WTC11 (cell line): ENCODE measurements around the gene CBX1. TPM values are rescaled to one million over a fixed set of nuclear protein-coding genes. Genes with fewer than 3 reads are reported as not detected.

Source experiments
- ETV6 ChIP-seq: sonication (generic); formaldehyde crosslinking; IDR thresholded peaks from 2 replicates; pipeline ENCODE4 v1.8.1; 2022; ENCODE audit warnings: mild to moderate bottlenecking, missing genetic modification reagents
- FOXJ3 ChIP-seq: sonication (generic); formaldehyde crosslinking; IDR thresholded peaks from 2 replicates; pipeline ENCODE4 v1.9.0; 2021; ENCODE audit warnings: missing genetic modification reagents, mild to moderate bottlenecking, borderline replicate concordance
- GRHL2 ChIP-seq: fragments of 250-450 bp; sonication (Bioruptor Pico); IDR thresholded peaks from 2 replicates; pipeline ENCODE4 v1.8.0; 2022; ENCODE audit warnings: mild to moderate bottlenecking, moderate library complexity; ENCODE audit not compliant: insufficient replicate concordance, severe bottlenecking
- GTF2I ChIP-seq: fragments of 250-450 bp; sonication (Bioruptor Pico); conservative IDR thresholded peaks from 2 replicates; pipeline ENCODE4 v1.4.0; 2021; ENCODE audit warnings: mild to moderate bottlenecking
- HMGA2 ChIP-seq: fragments of 250-450 bp; sonication (Bioruptor Pico); IDR thresholded peaks from 2 replicates; pipeline ENCODE4 v1.4.0; 2021; ENCODE audit warnings: mild to moderate bottlenecking, moderate library complexity
- JUN ChIP-seq: sonication (generic); formaldehyde crosslinking; IDR thresholded peaks from 2 replicates; pipeline ENCODE4 v1.8.0; 2023; ENCODE audit warnings: mild to moderate bottlenecking, missing genetic modification reagents
- MYBL2 ChIP-seq: sonication (generic); formaldehyde crosslinking; IDR thresholded peaks from 2 replicates; pipeline ENCODE4 v1.8.1; 2023; ENCODE audit warnings: mild to moderate bottlenecking, moderate library complexity, missing genetic modification reagents
- NFYB ChIP-seq: sonication (generic); formaldehyde crosslinking; conservative IDR thresholded peaks from 2 replicates; pipeline ENCODE4 v1.8.0; 2022; ENCODE audit warnings: low read depth, missing genetic modification reagents
- NR2C2 ChIP-seq: sonication (generic); formaldehyde crosslinking; IDR thresholded peaks from 2 replicates; pipeline ENCODE4 v1.8.0; 2022; ENCODE audit warnings: mild to moderate bottlenecking, missing genetic modification reagents
- RELA ChIP-seq: sonication (generic); formaldehyde crosslinking; IDR thresholded peaks from 2 replicates; pipeline ENCODE4 v1.8.1; 2022; ENCODE audit warnings: missing genetic modification reagents, mild to moderate bottlenecking, borderline replicate concordance
- SOX15 ChIP-seq: fragments of 250-450 bp; sonication (Bioruptor Pico); IDR thresholded peaks from 2 replicates; pipeline ENCODE4 v1.9.0; 2021; ENCODE audit warnings: mild to moderate bottlenecking
- ZNF121 ChIP-seq: sonication (generic); formaldehyde crosslinking; IDR thresholded peaks from 2 replicates; pipeline ENCODE4 v1.8.0; 2023; ENCODE audit warnings: missing genetic modification reagents
- ZNF416 ChIP-seq: fragments of 250-450 bp; sonication (Bioruptor Pico); IDR thresholded peaks from 2 replicates; pipeline ENCODE4 v1.9.0; 2021; ENCODE audit warnings: mild to moderate bottlenecking, inconsistent platforms
- ZNF423 ChIP-seq: fragments of 250-450 bp; sonication (Bioruptor Pico); IDR thresholded peaks from 2 replicates; pipeline ENCODE4 v2.1.2; 2022; ENCODE audit warnings: mild to moderate bottlenecking, moderate library complexity
- total RNA-seq: library from RNA; stranded (reverse); gene quantifications from 3 replicates; pipeline ENCODE4 v1.2.3, GENCODE V29; 2021
- TF ChIP-seq, protein P1 (sequence below): sonication (generic); formaldehyde crosslinking; IDR thresholded peaks from 2 replicates; pipeline ENCODE4 v1.8.0; 2022; ENCODE audit warnings: mild to moderate bottlenecking, missing genetic modification reagents
- TF ChIP-seq, protein P2 (sequence below): sonication (generic); formaldehyde crosslinking; IDR thresholded peaks from 2 replicates; pipeline ENCODE4 v1.8.1; 2022; ENCODE audit warnings: mild to moderate bottlenecking, missing genetic modification reagents, moderate library complexity, borderline replicate concordance
- TF ChIP-seq, protein P3 (sequence below): sonication (generic); formaldehyde crosslinking; IDR thresholded peaks from 2 replicates; pipeline ENCODE4 v1.8.0; 2023; ENCODE audit warnings: missing genetic modification reagents, mild to moderate bottlenecking, borderline replicate concordance
- TF ChIP-seq, protein P4 (sequence below): sonication (generic); formaldehyde crosslinking; conservative IDR thresholded peaks from 2 replicates; pipeline ENCODE4 v1.8.1; 2022; ENCODE audit warnings: mild to moderate bottlenecking, missing genetic modification reagents
- TF ChIP-seq, protein P5 (sequence below): sonication (generic); formaldehyde crosslinking; IDR thresholded peaks from 2 replicates; pipeline ENCODE4 v1.8.0; 2022; ENCODE audit warnings: mild to moderate bottlenecking, missing genetic modification reagents
- TF ChIP-seq, protein P6 (sequence below): fragments of 250-450 bp; sonication (Bioruptor Pico); IDR thresholded peaks from 2 replicates; pipeline ENCODE4 v1.8.0; 2021; ENCODE audit warnings: mild to moderate bottlenecking
- TF ChIP-seq, protein P7 (sequence below): sonication (generic); formaldehyde crosslinking; IDR thresholded peaks from 2 replicates; pipeline ENCODE4 v1.8.1; 2023; ENCODE audit warnings: mild to moderate bottlenecking, moderate library complexity, missing genetic modification reagents
- TF ChIP-seq, protein P8 (sequence below): sonication (generic); formaldehyde crosslinking; IDR thresholded peaks from 2 replicates; pipeline ENCODE4 v1.8.1; 2023; ENCODE audit warnings: mild to moderate bottlenecking, missing genetic modification reagents
- TF ChIP-seq, protein P9 (sequence below): sonication (generic); formaldehyde crosslinking; IDR thresholded peaks from 2 replicates; pipeline ENCODE4 v1.8.0; 2023; ENCODE audit warnings: missing genetic modification reagents

Gene CBX1
- total RNA-seq, 1 experiment from 2014 or later: 162 TPM

DNA sequence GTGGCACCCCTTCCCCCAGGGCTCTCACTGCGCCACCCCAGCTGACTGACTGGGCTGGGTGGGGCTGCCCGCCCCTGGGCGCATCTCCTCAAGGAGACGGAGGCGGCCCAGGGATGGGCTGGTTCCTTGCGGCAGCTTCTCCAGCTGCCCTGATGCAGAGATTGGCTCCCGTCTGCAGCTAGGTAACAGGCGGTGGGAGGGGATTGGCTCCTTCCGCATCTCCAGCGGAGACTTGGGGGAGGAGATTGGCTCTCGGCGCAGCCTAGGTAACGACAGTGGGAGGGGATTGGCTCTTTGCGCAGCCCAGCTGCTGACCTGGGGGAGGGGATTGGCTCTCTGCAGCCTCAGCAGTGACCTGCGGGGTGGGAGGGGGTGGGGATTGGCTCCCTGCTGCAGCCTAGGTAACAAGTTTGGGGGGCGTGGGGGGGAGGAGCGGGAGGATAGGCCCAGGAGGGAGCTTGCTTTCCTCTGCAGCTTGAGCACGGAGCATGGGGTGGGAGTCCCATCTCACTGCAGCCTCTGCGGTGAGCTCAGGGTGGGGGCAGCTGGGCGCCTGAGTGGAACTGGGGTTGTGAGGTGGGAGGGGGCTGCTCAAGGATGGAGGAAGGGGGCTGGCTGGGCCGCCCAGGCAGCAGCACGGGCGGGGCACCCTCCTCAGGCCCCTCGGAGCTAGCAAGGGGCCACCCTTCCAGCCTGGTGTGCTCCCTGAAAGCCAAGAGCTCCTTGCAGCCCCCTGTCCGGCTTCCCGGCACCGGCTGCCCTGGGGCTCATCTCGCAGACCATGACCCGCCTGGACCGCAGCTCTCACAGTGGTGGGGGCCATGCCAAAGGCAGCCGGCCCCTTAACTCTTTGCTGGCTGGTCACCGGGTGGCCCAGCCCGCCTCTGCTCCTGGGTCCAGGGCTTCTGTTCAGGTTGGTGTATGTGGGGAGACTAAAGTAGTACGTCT, 46.8 kb downstream of the CBX1 start (continued):
- TF ChIP-seq, protein P1, sequence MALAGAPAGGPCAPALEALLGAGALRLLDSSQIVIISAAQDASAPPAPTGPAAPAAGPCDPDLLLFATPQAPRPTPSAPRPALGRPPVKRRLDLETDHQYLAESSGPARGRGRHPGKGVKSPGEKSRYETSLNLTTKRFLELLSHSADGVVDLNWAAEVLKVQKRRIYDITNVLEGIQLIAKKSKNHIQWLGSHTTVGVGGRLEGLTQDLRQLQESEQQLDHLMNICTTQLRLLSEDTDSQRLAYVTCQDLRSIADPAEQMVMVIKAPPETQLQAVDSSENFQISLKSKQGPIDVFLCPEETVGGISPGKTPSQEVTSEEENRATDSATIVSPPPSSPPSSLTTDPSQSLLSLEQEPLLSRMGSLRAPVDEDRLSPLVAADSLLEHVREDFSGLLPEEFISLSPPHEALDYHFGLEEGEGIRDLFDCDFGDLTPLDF (CRISPR knock-in tag): no peak
- TF ChIP-seq ZNF121 (CRISPR knock-in tag) (no peak), HMGA2 (no peak), NFYB (CRISPR knock-in tag) (peak; percentile 84), ZNF416 (0 out of 2 replicates have a peak, but pooled peaks have one; percentile 33), SOX15 (CRISPR knock-in tag) (no peak), ETV6 (CRISPR knock-in tag) (0 out of 2 replicates have a peak, but pooled peaks have one; percentile 8), GTF2I (CRISPR knock-in tag) (no peak), NR2C2 (CRISPR knock-in tag) (no peak), ZNF423 (CRISPR knock-in tag) (peak; percentile 56; the same call in 1 of the 2 replicates), JUN (no peak), RELA (no peak), GRHL2 (CRISPR knock-in tag) (no peak), MYBL2 (CRISPR knock-in tag) (no peak), FOXJ3 (CRISPR knock-in tag) (no peak)
- TF ChIP-seq, protein P2, sequence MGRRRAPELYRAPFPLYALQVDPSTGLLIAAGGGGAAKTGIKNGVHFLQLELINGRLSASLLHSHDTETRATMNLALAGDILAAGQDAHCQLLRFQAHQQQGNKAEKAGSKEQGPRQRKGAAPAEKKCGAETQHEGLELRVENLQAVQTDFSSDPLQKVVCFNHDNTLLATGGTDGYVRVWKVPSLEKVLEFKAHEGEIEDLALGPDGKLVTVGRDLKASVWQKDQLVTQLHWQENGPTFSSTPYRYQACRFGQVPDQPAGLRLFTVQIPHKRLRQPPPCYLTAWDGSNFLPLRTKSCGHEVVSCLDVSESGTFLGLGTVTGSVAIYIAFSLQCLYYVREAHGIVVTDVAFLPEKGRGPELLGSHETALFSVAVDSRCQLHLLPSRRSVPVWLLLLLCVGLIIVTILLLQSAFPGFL: no peak
- TF ChIP-seq, protein P3, sequence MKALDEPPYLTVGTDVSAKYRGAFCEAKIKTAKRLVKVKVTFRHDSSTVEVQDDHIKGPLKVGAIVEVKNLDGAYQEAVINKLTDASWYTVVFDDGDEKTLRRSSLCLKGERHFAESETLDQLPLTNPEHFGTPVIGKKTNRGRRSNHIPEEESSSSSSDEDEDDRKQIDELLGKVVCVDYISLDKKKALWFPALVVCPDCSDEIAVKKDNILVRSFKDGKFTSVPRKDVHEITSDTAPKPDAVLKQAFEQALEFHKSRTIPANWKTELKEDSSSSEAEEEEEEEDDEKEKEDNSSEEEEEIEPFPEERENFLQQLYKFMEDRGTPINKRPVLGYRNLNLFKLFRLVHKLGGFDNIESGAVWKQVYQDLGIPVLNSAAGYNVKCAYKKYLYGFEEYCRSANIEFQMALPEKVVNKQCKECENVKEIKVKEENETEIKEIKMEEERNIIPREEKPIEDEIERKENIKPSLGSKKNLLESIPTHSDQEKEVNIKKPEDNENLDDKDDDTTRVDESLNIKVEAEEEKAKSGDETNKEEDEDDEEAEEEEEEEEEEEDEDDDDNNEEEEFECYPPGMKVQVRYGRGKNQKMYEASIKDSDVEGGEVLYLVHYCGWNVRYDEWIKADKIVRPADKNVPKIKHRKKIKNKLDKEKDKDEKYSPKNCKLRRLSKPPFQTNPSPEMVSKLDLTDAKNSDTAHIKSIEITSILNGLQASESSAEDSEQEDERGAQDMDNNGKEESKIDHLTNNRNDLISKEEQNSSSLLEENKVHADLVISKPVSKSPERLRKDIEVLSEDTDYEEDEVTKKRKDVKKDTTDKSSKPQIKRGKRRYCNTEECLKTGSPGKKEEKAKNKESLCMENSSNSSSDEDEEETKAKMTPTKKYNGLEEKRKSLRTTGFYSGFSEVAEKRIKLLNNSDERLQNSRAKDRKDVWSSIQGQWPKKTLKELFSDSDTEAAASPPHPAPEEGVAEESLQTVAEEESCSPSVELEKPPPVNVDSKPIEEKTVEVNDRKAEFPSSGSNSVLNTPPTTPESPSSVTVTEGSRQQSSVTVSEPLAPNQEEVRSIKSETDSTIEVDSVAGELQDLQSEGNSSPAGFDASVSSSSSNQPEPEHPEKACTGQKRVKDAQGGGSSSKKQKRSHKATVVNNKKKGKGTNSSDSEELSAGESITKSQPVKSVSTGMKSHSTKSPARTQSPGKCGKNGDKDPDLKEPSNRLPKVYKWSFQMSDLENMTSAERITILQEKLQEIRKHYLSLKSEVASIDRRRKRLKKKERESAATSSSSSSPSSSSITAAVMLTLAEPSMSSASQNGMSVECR (CRISPR knock-in tag): peak; percentile 64; the same call in 1 of the 2 replicates
- TF ChIP-seq, protein P4, sequence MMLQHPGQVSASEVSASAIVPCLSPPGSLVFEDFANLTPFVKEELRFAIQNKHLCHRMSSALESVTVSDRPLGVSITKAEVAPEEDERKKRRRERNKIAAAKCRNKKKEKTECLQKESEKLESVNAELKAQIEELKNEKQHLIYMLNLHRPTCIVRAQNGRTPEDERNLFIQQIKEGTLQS: no peak
- TF ChIP-seq, protein P5, sequence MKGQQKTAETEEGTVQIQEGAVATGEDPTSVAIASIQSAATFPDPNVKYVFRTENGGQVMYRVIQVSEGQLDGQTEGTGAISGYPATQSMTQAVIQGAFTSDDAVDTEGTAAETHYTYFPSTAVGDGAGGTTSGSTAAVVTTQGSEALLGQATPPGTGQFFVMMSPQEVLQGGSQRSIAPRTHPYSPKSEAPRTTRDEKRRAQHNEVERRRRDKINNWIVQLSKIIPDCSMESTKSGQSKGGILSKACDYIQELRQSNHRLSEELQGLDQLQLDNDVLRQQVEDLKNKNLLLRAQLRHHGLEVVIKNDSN (CRISPR knock-in tag): 0 out of 2 replicates have a peak, but pooled peaks have one; percentile 29
- TF ChIP-seq, protein P6, sequence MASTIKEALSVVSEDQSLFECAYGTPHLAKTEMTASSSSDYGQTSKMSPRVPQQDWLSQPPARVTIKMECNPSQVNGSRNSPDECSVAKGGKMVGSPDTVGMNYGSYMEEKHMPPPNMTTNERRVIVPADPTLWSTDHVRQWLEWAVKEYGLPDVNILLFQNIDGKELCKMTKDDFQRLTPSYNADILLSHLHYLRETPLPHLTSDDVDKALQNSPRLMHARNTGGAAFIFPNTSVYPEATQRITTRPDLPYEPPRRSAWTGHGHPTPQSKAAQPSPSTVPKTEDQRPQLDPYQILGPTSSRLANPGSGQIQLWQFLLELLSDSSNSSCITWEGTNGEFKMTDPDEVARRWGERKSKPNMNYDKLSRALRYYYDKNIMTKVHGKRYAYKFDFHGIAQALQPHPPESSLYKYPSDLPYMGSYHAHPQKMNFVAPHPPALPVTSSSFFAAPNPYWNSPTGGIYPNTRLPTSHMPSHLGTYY (CRISPR knock-in tag): no peak
- TF ChIP-seq, protein P7, sequence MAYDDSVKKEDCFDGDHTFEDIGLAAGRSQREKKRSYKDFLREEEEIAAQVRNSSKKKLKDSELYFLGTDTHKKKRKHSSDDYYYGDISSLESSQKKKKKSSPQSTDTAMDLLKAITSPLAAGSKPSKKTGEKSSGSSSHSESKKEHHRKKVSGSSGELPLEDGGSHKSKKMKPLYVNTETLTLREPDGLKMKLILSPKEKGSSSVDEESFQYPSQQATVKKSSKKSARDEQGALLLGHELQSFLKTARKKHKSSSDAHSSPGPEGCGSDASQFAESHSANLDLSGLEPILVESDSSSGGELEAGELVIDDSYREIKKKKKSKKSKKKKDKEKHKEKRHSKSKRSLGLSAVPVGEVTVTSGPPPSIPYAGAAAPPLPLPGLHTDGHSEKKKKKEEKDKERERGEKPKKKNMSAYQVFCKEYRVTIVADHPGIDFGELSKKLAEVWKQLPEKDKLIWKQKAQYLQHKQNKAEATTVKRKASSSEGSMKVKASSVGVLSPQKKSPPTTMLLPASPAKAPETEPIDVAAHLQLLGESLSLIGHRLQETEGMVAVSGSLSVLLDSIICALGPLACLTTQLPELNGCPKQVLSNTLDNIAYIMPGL (CRISPR knock-in tag): no peak
- TF ChIP-seq, protein P8, sequence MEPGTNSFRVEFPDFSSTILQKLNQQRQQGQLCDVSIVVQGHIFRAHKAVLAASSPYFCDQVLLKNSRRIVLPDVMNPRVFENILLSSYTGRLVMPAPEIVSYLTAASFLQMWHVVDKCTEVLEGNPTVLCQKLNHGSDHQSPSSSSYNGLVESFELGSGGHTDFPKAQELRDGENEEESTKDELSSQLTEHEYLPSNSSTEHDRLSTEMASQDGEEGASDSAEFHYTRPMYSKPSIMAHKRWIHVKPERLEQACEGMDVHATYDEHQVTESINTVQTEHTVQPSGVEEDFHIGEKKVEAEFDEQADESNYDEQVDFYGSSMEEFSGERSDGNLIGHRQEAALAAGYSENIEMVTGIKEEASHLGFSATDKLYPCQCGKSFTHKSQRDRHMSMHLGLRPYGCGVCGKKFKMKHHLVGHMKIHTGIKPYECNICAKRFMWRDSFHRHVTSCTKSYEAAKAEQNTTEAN (CRISPR knock-in tag): no peak
- TF ChIP-seq, protein P9, sequence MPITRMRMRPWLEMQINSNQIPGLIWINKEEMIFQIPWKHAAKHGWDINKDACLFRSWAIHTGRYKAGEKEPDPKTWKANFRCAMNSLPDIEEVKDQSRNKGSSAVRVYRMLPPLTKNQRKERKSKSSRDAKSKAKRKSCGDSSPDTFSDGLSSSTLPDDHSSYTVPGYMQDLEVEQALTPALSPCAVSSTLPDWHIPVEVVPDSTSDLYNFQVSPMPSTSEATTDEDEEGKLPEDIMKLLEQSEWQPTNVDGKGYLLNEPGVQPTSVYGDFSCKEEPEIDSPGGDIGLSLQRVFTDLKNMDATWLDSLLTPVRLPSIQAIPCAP (CRISPR knock-in tag): no peak
- TF ChIP-seq, all 79 proteins: peak for 7
